ENCODE results near the gene IRAG1. TPM values are rescaled to one million over a fixed set of nuclear protein-coding genes. Genes with fewer than 3 reads are reported as not detected.

The IRAG1 gene
- total RNA-seq, 1 experiment from 2014 or later: 0.64 TPM

- Mint-ChIP-seq H3K4me3 (ENCODE audit: unreplicated experiment) (peak overlapping the region; percentile 32), H3K4me1 (ENCODE audit: low read depth, unreplicated experiment) (peaks cover 43% of the 10 kb centered on the region), H3K36me3 (ENCODE audit: insufficient read depth, unreplicated experiment) (peaks cover 19% of the 10 kb centered on the region), H3K27me3 (ENCODE audit: insufficient read depth, unreplicated experiment) (no peaks in the 10 kb centered on the region), H3K9me3 (ENCODE audit: unreplicated experiment) (peaks cover 11% of the 10 kb centered on the region), H3K27ac (ENCODE audit: unreplicated experiment) (peak overlapping the region; percentile 97)
- CTCF ChIA-PET: interaction anchor here (1.0 kb wide), 1 partner anchor 118 kb away, joined by 3 read pairs; the partner anchor contains the start of gene RNF141
- no peaks in the 10 kb centered on the region for H3K36me3 ChIP-seq (ENCODE audit: control insufficient read depth, insufficient read depth, low read length)
- intact Hi-C loops (cut with micrococcal nuclease; ENCODE audit: unreplicated experiment): loop anchor here (1.0 to 5.0 kb wide), 5 partner anchors 34 to 330 kb away; partner anchors contain the start of gene RNF141
- no peaks in the 10 kb centered on the region; the same call in 1 of the 2 replicates for H3K9me3 ChIP-seq
- H3K4me3 ChIP-seq (ENCODE audit: low read depth, low read length): no peak overlapping the region
- TSS peak; percentile 73 for BruUV-seq (replicated peaks)
- H3K27me3 ChIP-seq (replicated peaks; ENCODE audit: control insufficient read depth, insufficient read depth, low read length): no peaks in the 10 kb centered on the region
- no peak for TF ChIP-seq CTCF (IDR thresholded peaks at IDR 0.05; ENCODE audit: insufficient read depth in 1 of 2, low read depth in 1 of 2, low read length in 1 of 2, severe bottlenecking in 1 of 2, unreplicated experiment in 1 of 2)
- no peak for DNase-seq
- POLR2A ChIA-PET: no interaction called here
- peaks cover 77% of the 10 kb centered on the region for H3K4me1 ChIP-seq
These were observed 34.8 kb downstream of the IRAG1 start for GRCh38 chr11:10658621-10659338.

- H3K27me3 ChIP-seq (replicated peaks; ENCODE audit: control insufficient read depth, insufficient read depth, low read length): no peaks in the 10 kb centered on the region
- H3K4me3 ChIP-seq (ENCODE audit: low read depth, low read length): no peak overlapping the region
- no peaks in the 10 kb centered on the region; the same call in 1 of the 2 replicates for H3K9me3 ChIP-seq
- POLR2A ChIA-PET: interaction anchor here (0.7 kb wide), 1 partner anchor 70 kb away, joined by 3 read pairs; no protein-coding TSS in a partner anchor
- intact Hi-C loops (cut with micrococcal nuclease; ENCODE audit: unreplicated experiment): loop anchor here (2.0 to 5.0 kb wide), 2 partner anchors 115 to 329 kb away; partner anchors contain the start of gene RNF141
- Mint-ChIP-seq H3K9me3 (ENCODE audit: unreplicated experiment) (peaks cover 11% of the 10 kb centered on the region), H3K4me1 (ENCODE audit: low read depth, unreplicated experiment) (peaks cover 43% of the 10 kb centered on the region), H3K36me3 (ENCODE audit: insufficient read depth, unreplicated experiment) (peaks cover 19% of the 10 kb centered on the region), H3K27me3 (ENCODE audit: insufficient read depth, unreplicated experiment) (no peaks in the 10 kb centered on the region), H3K27ac (ENCODE audit: unreplicated experiment) (peak overlapping the region; percentile 97), H3K4me3 (ENCODE audit: unreplicated experiment) (peak overlapping the region; percentile 59)
- TSS peak; percentile 20 for BruUV-seq (replicated peaks)
- no peaks in the 10 kb centered on the region for H3K36me3 ChIP-seq (ENCODE audit: control insufficient read depth, insufficient read depth, low read length)
- CTCF ChIA-PET: no interaction called here
- peak; percentile 73 to 78 for DNase-seq
- H3K4me1 ChIP-seq: peaks cover 84% of the 10 kb centered on the region
- TF ChIP-seq CTCF (IDR thresholded peaks at IDR 0.05; ENCODE audit: insufficient read depth in 1 of 2, low read depth in 1 of 2, low read length in 1 of 2, severe bottlenecking in 1 of 2, unreplicated experiment in 1 of 2): no peak
These were observed 36.0 kb downstream of the IRAG1 start for GRCh38 chr11:10657308-10658271.
